M059J (cell line): ENCODE data around the gene TCF12. TPM values are rescaled to one million over a fixed set of nuclear protein-coding genes. Genes with fewer than 3 reads are reported as not detected.
A peak's percentile ranks its signal among the peaks of the same experiment; 100 is the strongest.

Source experiments
- DNase-seq: peaks from one replicate; pipeline ENCODE4 v3.0.0-alpha.2; 2012; ENCODE audit warnings: low read depth
- total RNA-seq: library from RNA; depleted of rRNA; stranded (reverse); fragments of >200 nt; shearing (Covaris generic); gene quantifications from 2 replicates; pipeline ENCODE4 v1.2.3, GENCODE V29; 2014

Gene TCF12
- total RNA-seq, 1 experiment from 2014 or later, result 51.7 TPM

- DNase-seq, result peak; percentile 14
These were observed 332.9 kb downstream of the TCF12 start for GRCh38 chr15:57251308-57251707.

GRCh38 chr15:57251941-57252340 lies 333.5 kb downstream of the TCF12 start:
- DNase-seq, result peak; percentile 50

GRCh38 chr15:57253082-57253481 lies 334.6 kb downstream of the TCF12 start:
- DNase-seq, result no peak

GRCh38 chr15:57253500-57253899 lies 335.1 kb downstream of the TCF12 start:
- no peak for DNase-seq

- peak; percentile 4 for DNase-seq
These were observed 337.4 kb downstream of the TCF12 start for GRCh38 chr15:57255751-57256341.

GRCh38 chr15:57256939-57257338 lies 338.5 kb downstream of the TCF12 start:
- no peak for DNase-seq

- DNase-seq, result no peak
These were observed 341.2 kb downstream of the TCF12 start for GRCh38 chr15:57259568-57260040.

- no peak for DNase-seq
These were observed 345.1 kb downstream of the TCF12 start for GRCh38 chr15:57263520-57263919.

- no peak for DNase-seq
These were observed 354.4 kb downstream of the TCF12 start for GRCh38 chr15:57272771-57273357.

GRCh38 chr15:57273402-57273801 lies 355.0 kb downstream of the TCF12 start:
- DNase-seq, result no peak

GRCh38 chr15:57278439-57278838 lies 360.0 kb downstream of the TCF12 start:
- DNase-seq, result no peak

- no peak for DNase-seq
These were observed 362.0 kb downstream of the TCF12 start for GRCh38 chr15:57280464-57280863.

GRCh38 chr15:57281321-57281720 lies 362.9 kb downstream of the TCF12 start:
- DNase-seq, result no peak

- DNase-seq, result no peak
These were observed 364.2 kb downstream of the TCF12 start for GRCh38 chr15:57282686-57283085.

GRCh38 chr15:57283774-57284503 lies 365.5 kb downstream of the TCF12 start:
- no peak for DNase-seq

- no peak for DNase-seq
These were observed 366.1 kb downstream of the TCF12 start for GRCh38 chr15:57284535-57284934.

- DNase-seq, result no peak
These were observed 366.9 kb downstream of the TCF12 start for GRCh38 chr15:57285386-57285785.

- DNase-seq, result no peak
These were observed 368.1 kb downstream of the TCF12 start for GRCh38 chr15:57286446-57287122.

- no peak for DNase-seq
These were observed 368.7 kb downstream of the TCF12 start for GRCh38 chr15:57287123-57287521.

GRCh38 chr15:57288926-57289580 lies 370.6 kb downstream of the TCF12 start:
- no peak for DNase-seq

GRCh38 chr15:57290187-57290586 lies 371.7 kb downstream of the TCF12 start:
- DNase-seq, result no peak

- DNase-seq, result no peak
These were observed 372.4 kb downstream of the TCF12 start for GRCh38 chr15:57290826-57291225.
